Stomach (tissue), 4 donors: Measurements from ENCODE around the gene SDR9C7.
"Not testable (repeated sequence)": the region's sequence is repeated elsewhere in the genome, so short reads cannot be mapped to it uniquely, and the experiment has no call there.

Experiments used
- POLR2A ChIP-seq, 4 donors: fragments of 450-650 bp; IDR thresholded peaks; one replicate each; pipeline ENCODE4 v1.6.1; 2016; ENCODE audit warnings: antibody characterized with exemption in 4 of 4, control low read depth in 2 of 4, mild to moderate bottlenecking in 1 of 4, moderate library complexity in 1 of 4
- TF ChIP-seq, protein P1 (sequence below), 7 experiments: fragments of 450-650 bp in 4 of 7; fragments of 200-600 bp in 3 of 7; sonication (generic) in 3 of 7; IDR thresholded peaks; one replicate each; pipeline ENCODE4 v1.5.1; 2016 to 2019; ENCODE audit warnings: antibody characterized with exemption in 7 of 7, control low read depth in 2 of 7, mild to moderate bottlenecking in 1 of 7

DNA sequence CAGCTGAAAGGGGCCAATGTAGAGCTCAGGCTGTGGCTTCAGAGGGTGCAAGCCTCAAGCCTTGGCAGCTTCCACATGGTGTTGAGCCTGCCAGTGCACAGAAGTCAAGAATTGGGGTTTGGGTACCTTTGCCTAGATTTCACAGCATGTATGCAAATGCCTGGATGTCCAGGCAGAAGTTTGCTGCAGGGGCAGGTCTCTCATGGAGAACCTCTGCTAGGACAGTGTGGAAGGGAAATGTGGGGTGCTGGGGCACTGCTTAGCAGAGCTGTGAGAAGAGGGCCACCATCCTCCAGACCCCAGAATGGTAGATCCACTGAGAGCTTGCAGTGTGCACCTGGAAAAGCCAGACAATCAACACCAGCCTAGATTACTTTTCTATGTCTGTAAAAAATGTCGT lies 9.2 kb upstream of the SDR9C7 start:
- TF ChIP-seq, protein P1, sequence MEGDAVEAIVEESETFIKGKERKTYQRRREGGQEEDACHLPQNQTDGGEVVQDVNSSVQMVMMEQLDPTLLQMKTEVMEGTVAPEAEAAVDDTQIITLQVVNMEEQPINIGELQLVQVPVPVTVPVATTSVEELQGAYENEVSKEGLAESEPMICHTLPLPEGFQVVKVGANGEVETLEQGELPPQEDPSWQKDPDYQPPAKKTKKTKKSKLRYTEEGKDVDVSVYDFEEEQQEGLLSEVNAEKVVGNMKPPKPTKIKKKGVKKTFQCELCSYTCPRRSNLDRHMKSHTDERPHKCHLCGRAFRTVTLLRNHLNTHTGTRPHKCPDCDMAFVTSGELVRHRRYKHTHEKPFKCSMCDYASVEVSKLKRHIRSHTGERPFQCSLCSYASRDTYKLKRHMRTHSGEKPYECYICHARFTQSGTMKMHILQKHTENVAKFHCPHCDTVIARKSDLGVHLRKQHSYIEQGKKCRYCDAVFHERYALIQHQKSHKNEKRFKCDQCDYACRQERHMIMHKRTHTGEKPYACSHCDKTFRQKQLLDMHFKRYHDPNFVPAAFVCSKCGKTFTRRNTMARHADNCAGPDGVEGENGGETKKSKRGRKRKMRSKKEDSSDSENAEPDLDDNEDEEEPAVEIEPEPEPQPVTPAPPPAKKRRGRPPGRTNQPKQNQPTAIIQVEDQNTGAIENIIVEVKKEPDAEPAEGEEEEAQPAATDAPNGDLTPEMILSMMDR (IDR thresholded peaks at IDR 0.05): not testable (repeated sequence)
- TF ChIP-seq POLR2A (IDR thresholded peaks at IDR 0.05): not testable (repeated sequence)
